Effector memory CD8-positive, alpha-beta T cell (primary cell): ENCODE measurements around the gene MORF4L1.

Experiments
- ATAC-seq: fragments of 150-1000 bp; cut with Tn5 transposase; replicated peaks from 2 replicates; pipeline ENCODE4 v1.10.0; 2021; ENCODE audit warnings: mild to moderate bottlenecking, moderate library complexity
- DNase-seq, 3 experiments: peaks; one replicate each; pipeline ENCODE4 v3.0.0; 2021
- H3K27ac Mint-ChIP-seq, 2 donors: one replicate each; pipeline ENCODE4 v1.8.0; 2022; ENCODE audit warnings: mild to moderate bottlenecking in 2 of 2, mixed read lengths in 2 of 2, moderate library complexity in 2 of 2
- H3K27me3 Mint-ChIP-seq, 2 donors: one replicate each; pipeline ENCODE4 v1.8.0; 2022; ENCODE audit warnings: mixed read lengths in 2 of 2
- H3K36me3 Mint-ChIP-seq: one replicate; pipeline ENCODE4 v1.8.0; 2022; ENCODE audit warnings: mild to moderate bottlenecking, moderate library complexity, mixed read lengths; ENCODE audit not compliant: insufficient read depth
- H3K4me1 Mint-ChIP-seq, 2 donors: one replicate each; pipeline ENCODE4 v1.8.0; 2022; ENCODE audit warnings: low read depth in 2 of 2, mixed read lengths in 2 of 2
- H3K4me3 Mint-ChIP-seq, 2 donors: one replicate each; pipeline ENCODE4 v1.8.0; 2022; ENCODE audit warnings: mild to moderate bottlenecking in 2 of 2, mixed read lengths in 2 of 2, moderate library complexity in 2 of 2
- H3K9me3 Mint-ChIP-seq, 2 donors: one replicate each; pipeline ENCODE4 v1.8.0; 2022; ENCODE audit warnings: mixed read lengths in 2 of 2

The MORF4L1 gene

GRCh38 chr15:78928616-78929093 is 56.0 kb downstream of the MORF4L1 start:
- DNase-seq (no peak), ATAC-seq (no peak)
- Mint-ChIP-seq H3K36me3 (peaks cover 34% of the 10 kb centered on the region), H3K27me3 (no peaks in the 10 kb centered on the region), H3K27ac (peak overlapping the region in 1 of 2 donors; percentile 55), H3K9me3 (no peaks in the 10 kb centered on the region), H3K4me3 (no peak overlapping the region), H3K4me1 (peaks cover 0 to 3% of the 10 kb centered on the region in 2 donors)

DNA sequence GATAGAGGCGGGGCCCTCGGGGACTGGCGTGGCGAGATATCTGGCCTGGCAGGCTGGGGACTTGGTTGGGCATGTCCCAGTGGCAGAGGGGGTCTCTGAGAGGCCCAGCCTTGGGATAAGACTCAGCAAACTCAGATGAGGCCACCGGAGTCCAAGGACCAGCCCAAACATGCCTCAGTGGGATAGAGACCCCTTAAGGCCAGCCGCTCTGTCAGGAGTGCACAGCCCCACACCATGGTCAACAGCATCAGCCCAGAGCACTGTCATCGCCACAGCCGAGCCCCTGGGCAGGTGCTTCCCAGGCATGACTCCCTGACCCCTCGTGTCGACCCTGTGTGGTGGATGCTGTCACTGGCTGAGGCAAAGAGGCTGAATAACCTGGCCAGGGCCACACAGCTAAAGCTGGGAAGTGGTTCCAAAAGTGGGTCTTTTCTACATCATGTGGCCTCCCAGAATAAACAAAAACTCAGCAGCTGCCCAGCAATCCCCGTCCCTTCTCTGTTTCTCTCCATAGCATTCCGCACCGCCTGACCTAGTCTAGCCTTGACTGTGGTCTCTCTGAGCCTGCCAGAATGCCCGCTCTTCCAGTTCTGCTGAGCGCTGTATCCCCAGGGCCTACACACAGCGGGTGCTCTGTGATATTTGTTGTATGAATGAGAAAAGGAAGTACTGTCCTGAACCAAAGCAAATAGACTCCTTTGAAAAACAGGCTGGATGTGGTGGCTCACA is 57.0 kb downstream of the MORF4L1 start:
- no peaks in the 10 kb centered on the region for H3K27me3 Mint-ChIP-seq
- peaks cover 0 to 3% of the 10 kb centered on the region in 2 donors for H3K4me1 Mint-ChIP-seq
- no peaks in the 10 kb centered on the region for H3K9me3 Mint-ChIP-seq
- H3K36me3 Mint-ChIP-seq, result peaks cover 31% of the 10 kb centered on the region
- no peak overlapping the region for H3K4me3 Mint-ChIP-seq
- no peak for DNase-seq
- ATAC-seq, result no peak
- peak overlapping the region in 1 of 2 donors; percentile 55 for H3K27ac Mint-ChIP-seq

GRCh38 chr15:78930577-78931388 is 58.1 kb downstream of the MORF4L1 start:
- H3K27ac Mint-ChIP-seq, result no peak overlapping the region
- ATAC-seq, result no peak

GRCh38 chr15:78931439-78932257 is 59.0 kb downstream of the MORF4L1 start:
- H3K27ac Mint-ChIP-seq, result no peak overlapping the region

More at GRCh38 chr15:78930577-78931388, 58.1 kb downstream of the MORF4L1 start:
- H3K4me3 Mint-ChIP-seq, result no peak overlapping the region
- no peaks in the 10 kb centered on the region for H3K27me3 Mint-ChIP-seq
- peaks cover 27% of the 10 kb centered on the region for H3K36me3 Mint-ChIP-seq
- H3K9me3 Mint-ChIP-seq, result no peaks in the 10 kb centered on the region
- DNase-seq, result no peak
- H3K4me1 Mint-ChIP-seq, result peaks cover 0 to 3% of the 10 kb centered on the region in 2 donors

DNA sequence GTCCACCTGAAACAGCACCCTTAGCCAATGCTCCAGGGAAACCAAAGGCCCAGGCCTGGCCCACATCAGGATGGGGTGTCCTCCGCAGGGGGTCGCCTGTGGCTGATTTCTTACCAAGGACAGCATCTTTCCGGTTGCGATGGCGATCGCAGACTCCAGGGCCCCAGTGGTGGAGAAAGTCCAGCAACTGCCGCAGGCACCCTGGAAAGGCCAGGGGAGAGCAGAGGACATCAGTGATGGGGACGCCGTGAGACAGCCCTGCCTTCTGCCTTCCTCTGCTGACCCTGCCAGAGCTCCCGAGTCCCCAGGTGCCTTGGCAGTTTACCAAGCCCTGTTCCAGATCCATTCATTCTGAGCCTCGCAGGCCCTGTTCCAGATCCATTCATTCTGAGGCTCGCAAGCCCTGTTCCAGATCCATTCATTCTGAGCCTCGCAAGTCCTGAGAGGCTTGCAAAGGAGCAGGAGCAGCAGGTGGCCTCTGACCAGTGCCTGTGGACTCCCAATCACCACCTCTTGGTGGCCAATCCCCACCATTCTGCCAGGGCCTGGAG is 59.6 kb downstream of the MORF4L1 start:
- peaks cover 30% of the 10 kb centered on the region for H3K36me3 Mint-ChIP-seq
- DNase-seq (no peak), ATAC-seq (no peak)
- peaks cover 0 to 3% of the 10 kb centered on the region in 2 donors for H3K4me1 Mint-ChIP-seq
- no peaks in the 10 kb centered on the region for H3K9me3 Mint-ChIP-seq
- no peaks in the 10 kb centered on the region for H3K27me3 Mint-ChIP-seq
- H3K27ac Mint-ChIP-seq, result peak overlapping the region in 1 of 2 donors; percentile 46
- H3K4me3 Mint-ChIP-seq, result no peak overlapping the region

More at GRCh38 chr15:78931439-78932257, 59.0 kb downstream of the MORF4L1 start:
- H3K4me1 Mint-ChIP-seq, result peaks cover 0 to 3% of the 10 kb centered on the region in 2 donors
- no peak for ATAC-seq
- no peak overlapping the region for H3K4me3 Mint-ChIP-seq
- no peaks in the 10 kb centered on the region for H3K9me3 Mint-ChIP-seq
- DNase-seq, result no peak
- no peaks in the 10 kb centered on the region for H3K27me3 Mint-ChIP-seq
- H3K36me3 Mint-ChIP-seq, result peaks cover 30% of the 10 kb centered on the region

DNA sequence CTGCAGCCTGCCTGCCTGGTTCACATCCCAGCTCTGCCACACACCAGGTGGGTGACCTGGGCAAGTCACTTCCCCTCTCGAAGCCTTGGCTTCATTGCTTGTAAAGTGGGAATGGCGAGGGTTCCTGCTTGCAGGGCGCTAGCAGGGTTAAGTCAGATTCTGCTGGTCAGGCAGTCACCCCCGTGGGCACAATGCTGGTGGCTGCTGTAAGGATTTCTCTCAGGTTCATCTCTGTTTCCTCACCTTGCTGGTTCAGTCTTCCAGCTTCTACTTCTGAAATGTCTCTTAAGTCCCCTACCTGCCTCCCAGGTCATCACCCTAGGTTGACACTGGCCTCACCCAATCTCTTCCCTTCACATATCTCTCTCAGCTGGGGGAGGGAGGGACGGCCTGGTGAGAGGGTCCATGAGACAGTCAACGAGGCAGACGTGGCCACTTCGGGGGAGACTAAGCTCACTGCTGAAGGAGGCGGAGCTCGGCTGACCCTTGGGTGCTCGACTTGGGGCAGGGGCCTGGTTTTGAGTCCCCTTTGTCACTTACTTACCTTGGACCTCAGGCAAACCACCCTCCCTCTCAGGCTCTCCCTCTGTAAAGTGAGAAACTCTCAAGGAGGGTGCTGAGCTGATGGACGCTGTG is 60.6 kb downstream of the MORF4L1 start:
- H3K27ac Mint-ChIP-seq, result peak overlapping the region in 1 of 2 donors; percentile 82
- H3K27me3 Mint-ChIP-seq, result no peaks in the 10 kb centered on the region
- no peak overlapping the region for H3K4me3 Mint-ChIP-seq
- H3K9me3 Mint-ChIP-seq, result no peaks in the 10 kb centered on the region
- H3K36me3 Mint-ChIP-seq, result peaks cover 28% of the 10 kb centered on the region
- ATAC-seq (no peak), DNase-seq (no peak)
- H3K4me1 Mint-ChIP-seq, result peaks cover 0 to under 1% of the 10 kb centered on the region in 2 donors

- H3K27me3 Mint-ChIP-seq, result no peaks in the 10 kb centered on the region
- H3K4me1 Mint-ChIP-seq, result peaks cover 2 to 5% of the 10 kb centered on the region in 2 donors
- H3K4me3 Mint-ChIP-seq, result no peak overlapping the region
- H3K27ac Mint-ChIP-seq, result peak overlapping the region in 1 of 2 donors; percentile 82
- ATAC-seq, result no peak
- H3K9me3 Mint-ChIP-seq, result no peaks in the 10 kb centered on the region
- H3K36me3 Mint-ChIP-seq, result peaks cover 24% of the 10 kb centered on the region
- DNase-seq, result no peak
Measured at GRCh38 chr15:78933823-78934654, 61.3 kb downstream of the MORF4L1 start.

- no peak for ATAC-seq
- DNase-seq, result no peak
- no peak overlapping the region for H3K4me3 Mint-ChIP-seq
- H3K36me3 Mint-ChIP-seq, result peaks cover 28% of the 10 kb centered on the region
- no peaks in the 10 kb centered on the region for H3K27me3 Mint-ChIP-seq
- H3K4me1 Mint-ChIP-seq, result peaks cover 6 to 11% of the 10 kb centered on the region in 2 donors
- peak overlapping the region in 1 of 2 donors; percentile 32 for H3K27ac Mint-ChIP-seq
- no peaks in the 10 kb centered on the region for H3K9me3 Mint-ChIP-seq
Measured at GRCh38 chr15:78934655-78935023, 61.9 kb downstream of the MORF4L1 start.

GRCh38 chr15:78937132-78937739 is 64.5 kb downstream of the MORF4L1 start:
- H3K9me3 Mint-ChIP-seq, result no peaks in the 10 kb centered on the region
- peaks cover 6 to 12% of the 10 kb centered on the region in 2 donors for H3K4me1 Mint-ChIP-seq
- ATAC-seq (no peak), DNase-seq (no peak)
- no peak overlapping the region for H3K4me3 Mint-ChIP-seq
- peaks cover 24% of the 10 kb centered on the region for H3K36me3 Mint-ChIP-seq
- H3K27ac Mint-ChIP-seq, result no peak overlapping the region
- H3K27me3 Mint-ChIP-seq, result no peaks in the 10 kb centered on the region

- peak overlapping the region; percentile 65 to 77 for H3K4me3 Mint-ChIP-seq
- DNase-seq (peak in 2 of 3 experiments; percentile 9 to 15), ATAC-seq (peak; percentile 86)
- peak overlapping the region; percentile 86 to 92 for H3K27ac Mint-ChIP-seq
- H3K36me3 Mint-ChIP-seq, result peaks cover 16% of the 10 kb centered on the region
- H3K4me1 Mint-ChIP-seq, result peaks cover 10 to 15% of the 10 kb centered on the region in 2 donors
- no peaks in the 10 kb centered on the region for H3K9me3 Mint-ChIP-seq
- no peaks in the 10 kb centered on the region for H3K27me3 Mint-ChIP-seq
Measured at GRCh38 chr15:78938658-78939488, 66.2 kb downstream of the MORF4L1 start.

DNA sequence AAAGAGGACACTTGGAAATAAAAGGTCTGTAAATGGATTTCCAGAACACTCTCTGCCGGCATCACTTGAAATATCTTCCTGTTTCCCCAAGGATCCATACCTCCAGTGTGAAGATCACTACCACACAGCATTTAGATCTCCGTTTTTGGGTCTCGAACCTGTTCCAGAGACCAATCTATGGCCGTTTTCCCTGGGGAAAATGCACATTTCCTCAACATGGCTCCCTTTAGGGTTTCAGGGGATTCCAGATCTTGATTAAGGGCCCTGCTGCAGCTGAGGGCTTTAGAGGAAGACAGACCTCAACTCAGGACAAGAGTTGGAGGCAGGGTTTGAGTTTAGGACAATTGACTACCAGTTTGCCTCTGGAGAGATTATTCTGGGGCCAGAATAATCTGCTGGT is 70.1 kb downstream of the MORF4L1 start:
- Mint-ChIP-seq H3K27ac (peak overlapping the region in 1 of 2 donors; percentile 94), H3K27me3 (no peaks in the 10 kb centered on the region), H3K36me3 (peaks cover 9% of the 10 kb centered on the region), H3K9me3 (no peaks in the 10 kb centered on the region), H3K4me1 (peaks cover 13 to 27% of the 10 kb centered on the region in 2 donors), H3K4me3 (no peak overlapping the region)
- ATAC-seq, result no peak
- no peak for DNase-seq
